K562 (cell line): ENCODE data around the gene DNAJB4. TPM values are rescaled to one million over a fixed set of nuclear protein-coding genes. Genes with fewer than 3 reads are reported as not detected.

Experiments used
- BDP1 ChIP-seq: IDR thresholded peaks from 3 replicates; pipeline ENCODE4 v1.6.1; 2011; ENCODE audit not compliant: insufficient read length, insufficient read depth
- CHD1 ChIP-seq: fragments of 200-600 bp; sonication (generic); IDR thresholded peaks from one replicate; pipeline ENCODE4 v1.6.1; 2012; ENCODE audit warnings: mild to moderate bottlenecking, moderate library complexity, low read length, inconsistent platforms
- CXXC5 ChIP-seq: fragments of 250-450 bp; sonication (Bioruptor Pico); IDR thresholded peaks from 2 replicates; pipeline ENCODE4 v1.8.0; 2022; ENCODE audit warnings: inconsistent platforms, mild to moderate bottlenecking, moderate library complexity
- DPF2 ChIP-seq: fragments of 450-650 bp; IDR thresholded peaks from 2 replicates; pipeline ENCODE4 v1.6.1; 2016
- GATAD2B ChIP-seq: fragments of 450-650 bp; IDR thresholded peaks from 2 replicates; pipeline ENCODE4 v1.6.1; 2017; ENCODE audit warnings: mild to moderate bottlenecking, borderline replicate concordance
- MYC ChIP-seq, 2 experiments: fragments of 250-450 bp in 1 of 2; sonication (Bioruptor Pico) in 1 of 2; IDR thresholded peaks; 2 replicates each; pipeline versions ENCODE4 v1.5.1 to v1.6.1; 2012 to 2021; ENCODE audit warnings: low read depth in 2 of 2, borderline replicate concordance in 1 of 2, improper control_type of control experiment in 1 of 2, low read length in 1 of 2, mild to moderate bottlenecking in 1 of 2, moderate library complexity in 1 of 2
- NFE2 ChIP-seq: IDR thresholded peaks from 2 replicates; pipeline ENCODE4 v1.6.1; 2014; ENCODE audit warnings: antibody characterized with exemption, low read depth
- NFIX ChIP-seq: fragments of 250-450 bp; sonication (Bioruptor Pico); IDR thresholded peaks from 2 replicates; pipeline ENCODE4 v1.4.0; 2020; ENCODE audit warnings: low read depth, mild to moderate bottlenecking, moderate library complexity
- NR4A1 ChIP-seq, 2 experiments: fragments of 250-450 bp in 1 of 2; fragments of 450-650 bp in 1 of 2; sonication (Bioruptor Pico) in 1 of 2; IDR thresholded peaks; 2 replicates each; pipeline versions ENCODE4 v1.4.0 to v1.6.1; 2016 to 2020; ENCODE audit warnings: mild to moderate bottlenecking in 2 of 2, missing compliant biosample characterization in 1 of 2, missing genetic modification characterization in 1 of 2, moderate library complexity in 1 of 2
- PKNOX1 ChIP-seq: fragments of 450-650 bp; IDR thresholded peaks from 2 replicates; pipeline ENCODE4 v1.6.1; 2016
- PTBP1 ChIP-seq: fragments of 200-400 bp; formaldehyde crosslinking; IDR thresholded peaks from 2 replicates; pipeline ENCODE4 v1.6.1; 2017; ENCODE audit warnings: low read depth, low read length
- RFX7 ChIP-seq: fragments of 250-450 bp; sonication (Bioruptor Pico); IDR thresholded peaks from 2 replicates; pipeline ENCODE4 v1.5.1; 2021; ENCODE audit warnings: mild to moderate bottlenecking
- RUNX1 ChIP-seq: sonication (generic); IDR thresholded peaks from 2 replicates; pipeline ENCODE4 v1.6.1; 2016; ENCODE audit warnings: antibody characterized with exemption, low read depth
- SRSF7 ChIP-seq: fragments of 200-400 bp; formaldehyde crosslinking; optimal IDR thresholded peaks from 2 replicates; pipeline ENCODE3; 2017; ENCODE audit warnings: mild to moderate bottlenecking, low read depth, low read length
- ZNF12 ChIP-seq: sonication (generic); formaldehyde crosslinking; IDR thresholded peaks from 2 replicates; pipeline ENCODE4 v1.4.0; 2020; ENCODE audit warnings: mild to moderate bottlenecking, missing genetic modification reagents
- ZNF431 ChIP-seq: sonication (generic); formaldehyde crosslinking; IDR thresholded peaks from 2 replicates; pipeline ENCODE4 v1.8.0; 2022; ENCODE audit warnings: mild to moderate bottlenecking, missing genetic modification reagents
- ZNF592 ChIP-seq: fragments of 450-650 bp; IDR thresholded peaks from 2 replicates; pipeline ENCODE4 v1.6.1; 2017; ENCODE audit warnings: antibody characterized with exemption, mild to moderate bottlenecking
- ZNF830 ChIP-seq: fragments of 250-450 bp; sonication (Bioruptor Pico); IDR thresholded peaks from 2 replicates; pipeline ENCODE4 v1.5.0; 2021; ENCODE audit warnings: mild to moderate bottlenecking
- ZSCAN29 ChIP-seq: fragments of 450-650 bp; IDR thresholded peaks from 2 replicates; pipeline ENCODE4 v1.6.1; 2017
- polyA plus RNA-seq, 8 experiments: library from polyadenylated mRNA; depleted of rRNA in 4 of 8; stranded (reverse) in 5 of 8; unstranded in 3 of 8; fragments of >200 nt; fragmentation: Nextera tagmentation in 2 of 8; fragmentation: Illumina TruSeq in 1 of 8; extraction: Ambion mirVana in 2 of 8; extraction: Trizol in 1 of 8; gene quantifications; 2 replicates each; pipeline versions ENCODE4 v1.2.1 to v1.2.3, GENCODE V29; 2011 to 2014; ENCODE audit warnings: inconsistent platforms in 1 of 8, missing spikeins in 1 of 8
- total RNA-seq, 7 experiments: library from RNA; depleted of rRNA in 6 of 7; stranded (reverse); fragments of >200 nt in 6 of 7; fragmentation: Illumina TruSeq in 2 of 7; extraction: Trizol in 2 of 7; gene quantifications; 2 replicates each; pipeline versions ENCODE4 v1.2.1 to v1.2.3, GENCODE V29; 2011 to 2021; ENCODE audit warnings: low replicate concordance in 1 of 7
- TF ChIP-seq, protein P1 (sequence below): sonication (generic); formaldehyde crosslinking; IDR thresholded peaks from 2 replicates; pipeline ENCODE4 v1.8.0; 2022; ENCODE audit warnings: mild to moderate bottlenecking, missing genetic modification reagents

Gene DNAJB4
- total and polyA plus RNA-seq, 9 of the 15 experiments (the other 6 are each of a cell fraction or from before 2014, with no cell fraction given) = 8.5 to 27.7 (median 19.8) TPM

DNA sequence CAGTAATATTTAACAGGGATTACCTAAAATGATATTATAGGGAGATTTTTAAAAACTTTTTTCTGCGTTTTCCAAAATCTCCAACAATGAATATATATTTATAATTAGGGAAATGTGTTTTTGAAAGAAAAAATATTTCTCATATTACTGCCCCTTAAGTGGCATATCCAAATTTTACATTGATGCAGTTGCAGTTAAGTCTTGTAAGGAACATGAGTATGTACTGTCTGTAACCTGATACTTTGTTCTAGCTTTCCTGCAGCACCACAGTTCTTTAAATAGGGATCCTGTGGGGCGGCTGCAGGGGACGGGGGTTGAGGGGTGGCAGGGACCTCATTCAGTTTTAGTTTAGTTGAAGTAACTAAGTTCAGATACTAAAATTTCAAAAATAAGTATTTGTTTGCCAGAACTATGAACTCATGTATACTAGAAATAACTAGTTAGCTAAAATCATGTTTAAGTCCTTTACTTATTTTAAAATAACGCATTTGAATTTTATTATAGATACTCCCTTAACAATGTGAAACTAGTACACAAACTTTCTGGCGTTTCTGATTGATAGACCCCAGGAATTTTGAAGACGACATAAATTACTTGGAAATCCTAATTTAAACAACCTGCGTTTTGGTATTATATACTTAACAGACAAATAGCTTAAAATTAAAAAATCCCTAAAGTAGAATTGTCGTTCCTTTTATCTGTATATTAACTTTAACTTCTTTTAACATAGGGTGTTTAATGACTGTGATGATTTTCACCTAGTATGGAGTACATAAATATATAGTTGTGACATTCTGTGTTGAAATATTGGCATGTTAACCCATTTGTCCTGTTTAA is 639 bp upstream of the DNAJB4 start (continued):
- TF ChIP-seq SRSF7 (no peak), ZNF12 (no peak), PKNOX1 (peak; percentile 63; the same call in 1 of the 2 replicates), PTBP1 (0 out of 2 replicates have a peak, but pooled peaks have one; percentile 65), ZSCAN29 (peak; percentile 73; the same call in 1 of the 2 replicates), MYC (IDR thresholded peaks at IDR 0.05; ENCODE audit: low read depth, low read length) (no peak), MYC (CRISPR knock-in tag; IDR thresholded peaks at IDR 0.05; ENCODE audit: borderline replicate concordance, low read depth) (peak; percentile 89; the same call in 1 of the 2 replicates), ZNF830 (CRISPR knock-in tag) (peak; percentile 99), NR4A1 (CRISPR knock-in tag; IDR thresholded peaks at IDR 0.05) (no peak), NR4A1 (tag; IDR thresholded peaks at IDR 0.05) (no peak), RUNX1 (no peak), NFE2 (no peak), CHD1 (no peak), GATAD2B (0 out of 2 replicates have a peak, but pooled peaks have one; percentile 58), BDP1 (no peak), CXXC5 (CRISPR knock-in tag) (peak; percentile 17; the same call in 1 of the 2 replicates), ZNF592 (peak; percentile 59), ZNF431 (CRISPR knock-in tag) (peak; percentile 65; the same call in 1 of the 2 replicates), DPF2 (0 out of 2 replicates have a peak, but pooled peaks have one; percentile 15), RFX7 (peak; percentile 100), NFIX (CRISPR knock-in tag) (no peak)
- TF ChIP-seq, protein P1, sequence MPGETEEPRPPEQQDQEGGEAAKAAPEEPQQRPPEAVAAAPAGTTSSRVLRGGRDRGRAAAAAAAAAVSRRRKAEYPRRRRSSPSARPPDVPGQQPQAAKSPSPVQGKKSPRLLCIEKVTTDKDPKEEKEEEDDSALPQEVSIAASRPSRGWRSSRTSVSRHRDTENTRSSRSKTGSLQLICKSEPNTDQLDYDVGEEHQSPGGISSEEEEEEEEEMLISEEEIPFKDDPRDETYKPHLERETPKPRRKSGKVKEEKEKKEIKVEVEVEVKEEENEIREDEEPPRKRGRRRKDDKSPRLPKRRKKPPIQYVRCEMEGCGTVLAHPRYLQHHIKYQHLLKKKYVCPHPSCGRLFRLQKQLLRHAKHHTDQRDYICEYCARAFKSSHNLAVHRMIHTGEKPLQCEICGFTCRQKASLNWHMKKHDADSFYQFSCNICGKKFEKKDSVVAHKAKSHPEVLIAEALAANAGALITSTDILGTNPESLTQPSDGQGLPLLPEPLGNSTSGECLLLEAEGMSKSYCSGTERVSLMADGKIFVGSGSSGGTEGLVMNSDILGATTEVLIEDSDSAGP (CRISPR knock-in tag) = no peak
